ENCODE measurements around the gene PSMB7.

PSMB7 gene

DNA sequence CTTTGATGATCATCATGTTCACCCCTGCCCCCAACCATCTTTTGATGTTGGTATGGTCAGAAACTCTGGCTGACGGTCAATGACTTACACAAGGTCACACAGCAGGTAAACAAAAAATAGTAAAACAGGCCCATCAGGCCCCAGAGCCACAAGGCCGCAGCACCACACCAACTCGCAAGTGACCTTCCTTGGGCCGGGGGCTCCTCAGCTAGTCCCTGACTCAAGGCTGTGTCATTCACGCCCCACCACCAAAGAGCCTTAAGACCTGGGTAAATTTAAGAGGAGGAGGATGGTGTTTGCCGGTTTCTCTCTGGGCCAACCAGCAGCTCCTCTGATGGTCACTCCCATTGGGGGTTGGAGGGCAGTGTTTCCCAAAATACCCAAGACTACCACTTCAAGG, 55.8 kb downstream of the PSMB7 start:
- DNase-seq (ENCODE audit: extremely low read depth in 1 of 2, low read depth in 1 of 2): no peak

DNA sequence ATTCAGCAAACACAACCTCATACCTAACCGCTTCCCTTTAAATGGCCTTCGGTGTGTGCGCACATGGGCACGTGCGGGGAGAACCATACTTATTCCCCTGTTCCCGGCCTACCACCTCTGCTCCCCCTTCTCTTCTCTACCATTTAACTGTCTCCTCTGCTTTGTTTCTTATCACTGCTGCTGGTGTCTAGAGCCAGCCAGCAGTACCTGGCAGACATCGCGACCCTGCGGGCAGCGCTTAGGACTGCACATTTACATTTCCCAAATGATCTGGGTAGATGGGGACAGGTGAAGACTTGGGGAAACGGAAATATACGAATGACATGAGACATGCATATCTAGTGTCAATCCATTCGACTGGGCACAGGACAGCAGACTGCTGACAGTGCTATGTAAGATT, 56.6 kb downstream of the PSMB7 start:
- no peak for DNase-seq (ENCODE audit: extremely low read depth in 1 of 2, low read depth in 1 of 2)

DNA sequence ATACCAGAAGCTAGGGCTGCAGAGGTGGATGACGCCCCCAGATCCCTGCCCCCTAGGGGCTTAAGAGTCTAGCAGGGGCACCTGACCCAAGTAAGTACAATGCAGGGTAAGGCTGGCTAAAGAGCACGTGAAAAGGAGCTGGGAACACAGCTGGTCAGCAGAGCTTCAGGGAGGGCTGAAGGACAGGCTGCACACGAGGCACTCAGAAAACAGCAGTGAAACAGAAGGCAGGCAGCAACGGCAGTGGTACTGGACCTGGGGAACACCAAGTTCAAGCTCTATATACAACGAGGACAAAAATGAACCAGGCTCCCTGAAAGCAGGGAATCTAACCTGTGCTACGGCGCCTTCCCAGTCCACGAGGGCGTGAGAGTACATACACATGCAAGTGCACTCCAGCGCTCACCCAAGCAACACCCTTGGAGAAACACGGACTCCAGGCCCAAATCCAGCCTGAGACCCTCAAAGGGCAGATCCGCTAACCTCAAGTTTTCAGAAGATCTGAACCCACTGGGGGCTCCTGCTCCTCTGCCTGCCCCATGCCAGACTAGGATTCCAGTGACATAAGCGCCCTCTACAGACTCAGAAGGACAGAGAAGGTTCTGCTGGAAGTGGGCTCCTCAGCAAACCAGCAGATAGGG, 57.4 kb downstream of the PSMB7 start:
- DNase-seq (ENCODE audit: extremely low read depth in 1 of 2, low read depth in 1 of 2): no peak

DNA sequence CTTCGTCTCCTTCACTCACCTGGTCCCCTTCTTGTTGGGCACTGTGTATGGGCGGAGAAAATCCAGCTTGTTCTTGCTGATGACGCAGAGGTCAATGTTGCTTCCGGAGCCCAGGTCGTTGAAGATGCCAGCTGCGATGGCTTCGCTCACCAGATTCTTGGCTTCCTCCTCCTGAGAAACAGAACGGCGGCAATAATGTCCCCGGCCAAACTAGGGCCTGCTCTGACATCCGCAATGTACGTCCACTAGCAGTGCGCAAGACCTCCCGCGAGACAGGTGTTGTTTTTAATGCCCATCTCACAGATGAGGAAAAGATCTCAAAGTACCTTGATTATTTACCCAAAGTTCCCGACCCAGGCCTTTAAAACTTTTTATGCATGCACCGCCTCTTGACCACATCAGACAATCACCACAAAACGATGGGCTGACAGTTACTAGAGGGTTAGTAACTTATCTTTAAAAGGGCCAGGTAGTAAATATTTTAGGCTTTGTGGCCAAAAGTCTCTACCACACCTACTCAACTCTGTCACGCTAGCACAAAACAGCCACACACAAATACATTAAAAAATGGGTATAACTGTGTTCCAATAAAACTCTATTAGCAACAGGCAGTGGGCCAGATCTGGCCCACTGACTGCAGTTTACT, 58.4 kb downstream of the PSMB7 start:
- no peak for DNase-seq (ENCODE audit: extremely low read depth in 1 of 2, low read depth in 1 of 2)

DNA sequence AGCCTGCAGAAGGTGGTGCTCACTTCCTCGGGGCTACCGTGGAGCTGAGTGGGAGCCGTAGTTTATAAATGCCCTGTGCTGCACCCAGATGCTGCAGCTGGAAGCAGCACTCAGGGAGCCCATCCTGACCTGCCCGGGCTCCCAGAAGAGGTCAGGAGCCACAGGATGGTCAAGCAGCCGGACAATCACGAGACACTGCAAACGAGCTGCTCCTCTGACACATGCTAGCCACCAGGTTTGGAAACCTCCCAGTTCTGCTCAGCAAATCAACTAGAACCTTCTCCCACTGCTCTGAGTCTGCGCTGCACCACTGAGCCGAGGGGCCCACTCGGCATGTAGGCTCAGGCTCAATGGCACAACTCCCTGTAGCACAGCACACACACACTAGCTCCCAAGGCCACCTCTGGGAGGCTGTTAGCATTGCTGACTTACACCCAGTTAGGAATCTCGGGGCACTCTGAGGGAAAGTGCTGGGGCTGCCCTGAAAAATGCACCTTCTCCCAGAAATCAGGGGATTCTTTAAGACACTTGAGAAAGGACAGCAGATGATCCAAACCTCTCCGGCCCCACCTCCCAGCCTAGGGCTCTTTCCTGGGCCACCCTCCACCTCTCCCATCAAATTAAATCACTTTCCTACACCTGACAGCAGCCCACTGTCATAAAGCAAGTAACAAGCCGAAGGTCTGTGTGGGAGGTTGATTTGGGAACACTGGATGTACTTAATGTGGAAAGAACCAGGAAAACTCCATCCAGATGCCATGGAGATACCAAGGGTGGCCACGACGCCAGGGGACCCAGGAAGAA, 59.1 kb downstream of the PSMB7 start:
- no peak for DNase-seq (ENCODE audit: extremely low read depth in 1 of 2, low read depth in 1 of 2)

DNA sequence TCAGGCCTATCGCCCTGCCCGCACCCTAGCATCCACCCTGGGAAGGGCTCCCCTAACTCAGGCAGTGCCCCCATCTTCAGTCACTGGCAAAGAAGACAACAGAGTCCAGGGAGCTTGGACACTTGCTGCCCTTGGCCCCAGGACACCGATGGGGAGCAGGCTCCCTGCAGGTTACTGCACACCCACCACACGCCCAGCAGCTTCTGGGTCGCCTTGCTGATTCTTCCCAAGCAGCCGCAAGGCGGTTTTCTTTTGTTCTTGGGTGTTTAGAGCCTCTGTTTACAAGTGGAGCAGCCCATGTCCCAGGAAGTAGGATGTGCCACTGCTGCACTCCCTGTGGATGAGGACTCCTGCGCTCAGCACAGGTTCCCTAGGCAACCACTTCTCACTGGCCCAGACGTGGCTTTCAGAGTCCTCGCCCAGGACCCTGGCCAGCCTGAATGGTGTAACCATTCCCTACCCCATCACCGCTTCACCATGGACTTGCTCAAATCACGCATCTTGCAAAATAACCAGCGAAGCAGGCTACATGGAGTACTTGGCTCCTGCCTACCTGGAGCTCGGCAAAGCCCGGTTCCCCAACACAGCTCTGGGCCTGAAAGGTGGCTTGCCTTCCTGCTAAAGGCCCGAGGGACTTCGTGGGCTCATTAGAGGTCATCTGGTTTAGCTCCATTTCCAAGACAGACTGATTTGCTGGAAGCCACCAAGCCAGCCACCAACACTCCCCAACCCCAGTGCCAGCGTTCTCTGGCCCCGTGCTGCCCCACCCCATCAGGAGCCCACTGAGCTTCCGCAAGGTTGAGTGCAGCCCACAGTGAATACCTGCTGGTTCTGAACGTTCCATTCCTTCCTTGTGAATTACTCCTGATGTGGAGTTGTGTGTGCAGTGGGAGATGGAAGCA, 60.0 kb downstream of the PSMB7 start:
- no peak for DNase-seq (ENCODE audit: extremely low read depth in 1 of 2, low read depth in 1 of 2)

DNA sequence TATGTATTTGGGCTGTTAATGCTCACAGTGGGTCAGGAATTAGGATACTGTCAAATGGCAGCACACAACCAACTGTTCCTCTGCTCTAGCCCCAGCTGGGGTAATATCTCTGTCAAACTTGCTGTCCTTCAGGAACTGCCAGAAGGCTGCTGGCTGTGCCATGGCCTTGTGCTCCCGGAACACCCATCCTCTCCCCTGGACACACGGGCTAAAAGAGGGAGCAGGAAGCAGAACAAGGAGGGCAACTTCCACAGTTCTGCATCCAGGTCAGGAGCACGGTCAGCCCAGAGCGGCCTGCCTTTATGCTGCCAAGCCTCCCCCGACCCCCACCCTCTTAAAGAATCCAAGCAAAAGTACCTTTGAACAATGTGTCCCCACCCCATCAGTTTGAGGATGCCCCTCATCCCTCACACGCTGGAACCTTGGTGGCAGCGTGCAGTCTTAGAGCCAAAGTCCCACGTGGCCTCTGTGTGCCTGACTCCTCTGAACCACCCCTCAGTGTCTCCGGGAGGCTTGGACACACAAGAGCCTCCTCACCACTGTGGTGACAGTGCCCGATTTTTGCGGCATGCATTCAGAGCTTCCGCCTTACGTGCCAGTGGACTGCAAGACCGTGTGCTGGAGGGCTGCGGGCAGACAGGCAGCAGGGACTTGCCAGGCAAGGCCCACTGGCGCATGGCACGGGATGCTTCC, 60.8 kb downstream of the PSMB7 start:
- DNase-seq (ENCODE audit: extremely low read depth in 1 of 2, low read depth in 1 of 2): no peak

DNA sequence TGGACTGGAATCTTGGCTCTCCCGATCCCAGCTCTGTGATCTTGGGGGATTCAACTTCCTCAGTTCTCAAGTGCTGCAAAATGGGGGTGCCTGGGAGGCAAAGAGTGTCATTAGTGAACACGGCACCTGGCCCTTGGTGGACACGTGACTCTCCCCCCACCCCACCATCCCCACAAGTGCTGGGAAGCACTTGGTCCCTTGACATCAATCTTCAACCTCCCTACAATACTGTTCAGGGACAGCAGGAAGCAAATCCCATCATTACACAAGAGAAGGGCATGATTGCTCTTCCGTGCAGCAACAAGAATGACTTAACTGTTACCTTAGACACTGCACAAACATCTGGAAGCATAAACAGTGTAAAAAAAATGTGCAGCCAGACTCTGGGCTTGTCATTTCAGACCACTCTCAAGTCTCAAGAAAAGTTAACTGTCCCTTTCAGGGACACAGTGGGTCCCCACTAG, 61.4 kb downstream of the PSMB7 start:
- no peak for DNase-seq (ENCODE audit: extremely low read depth in 1 of 2, low read depth in 1 of 2)

DNA sequence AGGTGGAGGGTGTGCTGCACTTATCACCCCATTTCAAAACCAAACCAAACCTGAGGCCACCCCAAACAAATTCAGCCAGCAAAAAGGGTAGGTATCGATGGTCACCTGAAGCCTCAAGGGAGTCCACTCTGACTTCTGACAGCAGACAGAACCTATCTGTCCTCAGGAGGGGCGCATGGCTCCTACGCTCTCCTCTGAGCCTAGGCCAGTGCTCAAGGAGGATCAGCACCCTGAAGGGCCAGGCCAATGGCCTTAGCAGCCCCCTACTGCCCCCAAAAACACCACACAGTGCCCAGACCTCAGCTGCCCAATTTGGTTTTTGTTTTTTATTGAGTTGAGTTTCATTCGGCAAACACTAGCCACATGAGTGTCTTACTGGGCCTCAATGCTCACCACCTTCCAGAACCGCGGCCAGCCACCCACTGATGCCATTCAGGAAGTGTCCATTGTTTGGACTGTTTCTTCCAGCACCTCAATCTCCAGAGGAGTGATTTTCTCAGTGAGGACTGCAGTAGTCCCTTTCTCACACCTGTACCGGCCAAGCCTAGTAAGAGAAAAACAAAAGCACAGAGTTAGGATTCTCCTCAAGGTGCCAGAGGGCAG, 62.0 kb downstream of the PSMB7 start:
- no peak for DNase-seq (ENCODE audit: extremely low read depth in 1 of 2, low read depth in 1 of 2)

DNA sequence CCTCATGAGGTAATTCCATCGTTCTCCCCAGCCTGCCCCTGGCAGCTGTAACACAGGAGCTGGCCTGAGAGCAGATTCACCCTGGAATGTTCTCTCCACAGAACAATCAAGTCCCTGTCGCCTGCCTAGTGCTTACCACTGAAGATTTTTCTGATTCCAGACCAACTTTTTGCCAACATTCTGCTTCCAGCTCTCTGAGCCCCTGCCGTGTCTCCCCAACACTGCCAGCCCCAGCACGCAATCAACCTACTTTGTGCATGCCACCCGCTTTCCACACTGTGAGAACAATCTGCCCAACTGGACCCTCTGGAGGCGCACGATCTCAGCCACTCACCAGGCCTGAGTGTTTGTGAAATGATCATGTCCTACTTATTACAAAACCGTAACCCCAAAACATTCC, 62.6 kb downstream of the PSMB7 start:
- DNase-seq (ENCODE audit: extremely low read depth in 1 of 2, low read depth in 1 of 2): no peak

DNA sequence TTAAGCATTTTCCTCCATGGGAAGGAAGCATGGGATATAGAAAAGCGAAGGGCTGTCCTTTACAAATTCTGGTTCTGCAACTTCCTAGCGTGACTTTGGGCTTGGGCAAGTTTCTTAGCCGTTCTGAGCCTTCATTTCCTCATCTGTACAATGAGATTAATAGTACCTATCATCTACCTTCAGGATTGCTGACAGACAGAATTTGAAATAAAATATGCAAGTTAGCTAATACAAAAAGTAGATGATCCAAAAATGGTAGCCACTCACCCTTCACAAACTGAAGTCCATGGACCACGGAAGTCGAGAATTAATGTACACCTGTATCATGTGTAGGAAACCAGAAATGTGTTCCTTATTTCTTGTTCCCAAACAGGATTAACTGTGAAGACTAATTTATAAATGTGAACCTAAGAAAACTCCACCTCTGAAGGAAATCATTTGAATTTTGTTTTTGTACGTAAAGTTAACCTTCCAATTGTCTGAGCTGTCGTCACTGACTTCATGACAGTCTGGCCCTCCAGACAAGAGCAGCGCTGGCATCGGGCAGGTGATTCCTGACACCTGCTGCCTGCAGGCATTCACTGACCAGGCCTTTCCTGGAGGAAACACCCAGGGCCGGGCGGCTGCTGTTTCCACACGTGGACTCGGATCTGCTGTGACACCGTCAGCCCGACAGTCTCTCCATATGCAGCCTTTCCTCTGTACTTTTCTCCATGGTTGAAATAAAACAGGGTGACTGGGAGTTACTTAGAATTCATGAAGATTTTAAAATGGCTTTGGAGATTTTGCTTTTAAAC, 63.4 kb downstream of the PSMB7 start:
- DNase-seq (ENCODE audit: extremely low read depth in 1 of 2, low read depth in 1 of 2): no peak

DNA sequence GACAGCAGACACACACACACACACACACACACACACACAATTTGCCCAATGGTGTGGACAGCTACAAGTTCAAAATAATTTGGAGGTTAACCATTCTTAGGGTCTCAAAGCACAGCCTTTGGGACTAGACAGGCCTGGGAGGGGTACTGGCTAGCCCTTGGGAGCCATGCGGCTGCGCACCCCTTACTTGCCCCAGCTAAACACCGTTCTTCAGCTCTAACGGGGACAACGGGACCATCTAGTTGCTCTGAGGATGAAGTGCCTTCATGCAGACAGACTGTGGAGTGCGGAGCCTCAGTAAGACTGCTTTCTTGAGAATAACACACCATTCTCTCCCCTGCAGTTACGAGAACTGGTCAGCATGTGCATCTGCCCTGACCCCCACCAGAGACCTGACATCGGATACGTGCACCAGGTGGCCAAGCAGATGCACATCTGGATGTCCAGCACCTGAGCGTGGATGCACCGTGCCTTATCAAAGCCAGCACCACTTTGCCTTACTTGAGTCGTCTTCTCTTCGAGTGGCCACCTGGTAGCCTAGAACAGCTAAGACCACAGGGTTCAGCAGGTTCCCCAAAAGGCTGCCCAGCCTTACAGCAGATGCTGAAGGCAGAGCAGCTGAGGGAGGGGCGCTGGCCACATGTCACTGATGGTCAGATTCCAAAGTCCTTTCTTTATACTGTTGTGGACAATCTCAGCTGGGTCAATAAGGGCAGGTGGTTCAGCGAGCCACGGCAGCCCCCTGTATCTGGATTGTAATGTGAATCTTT, 64.6 kb downstream of the PSMB7 start:
- no peak for DNase-seq (ENCODE audit: extremely low read depth in 1 of 2, low read depth in 1 of 2)

DNA sequence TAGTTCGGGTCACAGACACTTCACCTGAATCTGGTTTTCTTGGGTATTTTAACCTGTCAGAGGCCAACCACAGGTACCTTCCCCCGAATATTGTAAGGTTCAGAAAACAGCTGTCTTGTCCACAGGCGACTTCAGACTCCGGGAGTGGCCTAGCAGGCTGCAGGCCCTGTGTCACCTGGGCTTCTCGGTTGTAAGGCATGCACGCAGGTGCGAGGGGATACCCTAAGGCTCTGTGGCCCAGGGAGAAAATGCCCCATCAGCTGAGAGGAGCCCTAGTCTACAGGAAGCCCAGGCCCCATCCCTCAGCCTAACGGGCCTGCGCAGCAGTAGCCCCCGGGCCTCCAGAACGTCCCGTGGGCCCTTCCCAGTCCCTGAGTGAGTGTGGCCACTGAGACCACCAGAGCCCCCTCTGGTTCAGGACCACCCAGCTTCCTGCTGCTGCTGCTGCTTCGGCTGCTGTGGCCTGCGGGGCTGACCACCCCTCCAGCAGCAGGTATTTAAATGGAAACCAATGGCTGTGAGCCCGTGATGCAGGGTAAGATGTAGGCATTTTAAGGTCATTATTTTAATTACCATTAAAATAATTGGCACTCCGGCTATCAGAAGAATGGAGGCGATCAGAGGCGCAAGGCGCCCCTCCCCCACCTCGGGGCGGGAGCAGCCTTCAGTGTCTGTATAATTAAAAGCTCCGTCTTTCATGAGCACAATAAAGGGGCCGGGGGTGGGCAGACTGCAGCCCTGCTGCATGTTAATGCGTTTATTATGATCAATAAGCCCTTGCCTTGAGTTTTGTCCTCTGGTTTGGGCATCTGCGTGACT, 65.4 kb downstream of the PSMB7 start:
- no peak for DNase-seq (ENCODE audit: extremely low read depth in 1 of 2, low read depth in 1 of 2)

DNA sequence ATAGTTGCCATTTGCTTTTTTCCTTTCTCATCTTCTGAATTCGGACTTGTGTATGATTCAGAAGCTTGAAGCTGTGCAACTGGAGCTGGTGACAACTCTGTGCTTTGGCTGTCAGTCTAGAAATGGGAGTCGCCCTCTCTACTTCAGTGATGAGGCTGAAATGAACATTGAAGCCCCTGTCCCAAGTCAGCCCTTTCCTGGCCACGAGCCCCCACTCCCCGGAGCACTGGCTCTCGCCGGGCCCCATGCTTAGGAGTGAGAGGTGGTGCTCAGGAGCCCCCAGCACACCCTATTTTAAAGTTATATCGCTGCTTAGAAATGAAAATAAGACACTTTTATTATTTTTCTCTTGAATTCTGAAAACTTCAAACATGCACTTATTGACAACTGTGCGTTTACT, 66.0 kb downstream of the PSMB7 start:
- DNase-seq (ENCODE audit: extremely low read depth in 1 of 2, low read depth in 1 of 2): no peak

DNA sequence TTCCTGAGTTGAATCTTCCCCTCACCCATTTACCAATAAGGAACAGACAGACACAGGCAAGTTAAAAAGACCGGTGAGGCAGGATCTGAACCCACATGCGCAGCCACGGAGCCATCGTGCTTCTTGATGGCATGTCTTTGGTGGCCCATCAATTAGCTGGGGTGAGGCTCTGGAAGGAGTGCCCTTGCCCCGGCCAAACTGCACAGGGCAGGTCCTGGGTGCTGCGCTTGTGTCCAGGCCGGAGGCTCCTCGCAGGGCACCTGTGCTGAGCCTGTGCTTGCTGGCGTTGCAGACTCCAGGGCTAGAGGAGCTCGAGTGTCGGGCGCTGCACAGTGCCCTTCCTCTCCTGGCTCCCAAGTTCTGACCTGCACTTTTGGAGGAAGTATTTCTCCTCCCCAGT, 66.4 kb downstream of the PSMB7 start:
- DNase-seq (ENCODE audit: extremely low read depth in 1 of 2, low read depth in 1 of 2): no peak

DNA sequence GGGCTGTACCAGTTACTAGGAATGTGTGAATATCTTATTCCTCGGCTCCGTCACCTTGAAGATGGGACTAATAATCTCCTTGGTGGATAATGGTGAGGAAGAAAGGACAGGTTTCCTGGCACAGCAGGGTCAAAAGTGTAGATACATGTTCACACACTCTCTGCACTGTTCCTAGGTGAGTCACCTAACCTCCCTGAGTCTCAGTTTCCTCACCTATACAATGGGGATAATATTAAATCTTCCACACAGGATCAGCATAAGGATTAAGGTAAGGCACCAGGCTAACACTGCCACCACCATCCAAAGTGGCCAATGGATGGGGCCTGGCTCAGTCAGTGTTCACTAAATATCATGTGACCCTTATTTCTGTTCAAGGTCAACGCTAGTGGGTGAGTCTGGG, 66.9 kb downstream of the PSMB7 start:
- no peak for DNase-seq (ENCODE audit: extremely low read depth in 1 of 2, low read depth in 1 of 2)

DNA sequence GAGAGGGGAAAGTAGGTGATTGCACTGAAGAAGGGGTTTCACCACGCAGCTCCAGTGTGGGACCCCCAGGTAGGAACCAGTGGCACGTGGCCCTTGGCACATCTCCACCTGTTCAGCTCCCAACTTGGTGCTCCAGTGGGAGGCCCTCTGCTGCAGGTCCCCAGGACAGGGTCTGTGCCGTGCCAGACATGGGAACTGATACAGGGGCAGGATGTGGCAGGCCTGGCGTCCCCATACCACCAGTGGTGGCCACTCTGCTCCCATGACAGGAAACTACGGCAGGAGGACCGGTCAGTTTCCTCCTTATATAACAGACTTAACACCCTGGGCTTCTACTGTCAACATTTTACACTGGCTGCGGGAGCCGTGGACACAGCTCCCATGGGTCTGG, 67.3 kb downstream of the PSMB7 start:
- no peak for DNase-seq (ENCODE audit: extremely low read depth in 1 of 2, low read depth in 1 of 2)

All from activated CD8-positive, alpha-beta memory T cell treated with anti-CD3 and anti-CD28 coated beads for 1 hour (primary cell).